GM23338 (cell line): ENCODE measurements around the gene KCNA2. TPM values are rescaled to one million over a fixed set of nuclear protein-coding genes. Genes with fewer than 3 reads are reported as not detected.

Experiments
- ATAC-seq: fragments of 200-7000 bp; cut with Tn5 transposase; 3 replicates; pipeline ENCODE4 v1.9.1; 2020
- DNase-seq: peaks from one replicate; pipeline ENCODE4 v3.0.0-alpha.2; 2015; ENCODE audit warnings: low spot score
- H2AFZ ChIP-seq: fragments of 200-600 bp; sonication (generic); 2 replicates; pipeline ENCODE4 v1.8.0; 2016; ENCODE audit warnings: antibody characterized with exemption, mild to moderate bottlenecking, moderate library complexity
- H3F3A ChIP-seq: fragments of 200-600 bp; sonication (generic); replicated peaks from 2 replicates; pipeline ENCODE4 v1.8.0; 2017; ENCODE audit warnings: antibody characterized with exemption, mixed run types, low read depth
- H3K27ac ChIP-seq: fragments of 200-600 bp; sonication (generic); 2 replicates; pipeline ENCODE4 v1.6.1; 2016; ENCODE audit warnings: low read depth
- H3K27me3 ChIP-seq: fragments of 200-600 bp; sonication (generic); 2 replicates; pipeline ENCODE4 v1.8.0; 2016; ENCODE audit warnings: mild to moderate bottlenecking, mixed run types, moderate library complexity; ENCODE audit not compliant: insufficient read depth
- H3K36me3 ChIP-seq: fragments of 200-600 bp; sonication (generic); 2 replicates; pipeline ENCODE4 v1.8.0; 2016; ENCODE audit warnings: mild to moderate bottlenecking; ENCODE audit not compliant: insufficient read depth
- H3K4me1 ChIP-seq: fragments of 200-600 bp; sonication (generic); 2 replicates; pipeline ENCODE4 v1.8.0; 2016; ENCODE audit warnings: mild to moderate bottlenecking, moderate library complexity; ENCODE audit not compliant: insufficient read depth
- H3K4me2 ChIP-seq: fragments of 200-600 bp; sonication (generic); 2 replicates; pipeline ENCODE4 v1.7.1; 2017; ENCODE audit warnings: mixed run types
- H3K4me3 ChIP-seq: fragments of 200-600 bp; sonication (generic); 2 replicates; pipeline ENCODE4 v1.6.1; 2016; ENCODE audit warnings: mixed run types
- H3K79me2 ChIP-seq: fragments of 200-600 bp; sonication (generic); replicated peaks from 2 replicates; pipeline ENCODE4 v1.8.0; 2017; ENCODE audit warnings: mild to moderate bottlenecking; ENCODE audit not compliant: insufficient read depth
- H3K9me2 ChIP-seq: fragments of 200-600 bp; sonication (generic); 2 replicates; pipeline ENCODE4 v1.8.0; 2017; ENCODE audit not compliant: insufficient read depth
- H4K20me1 ChIP-seq: fragments of 200-600 bp; sonication (generic); replicated peaks from 2 replicates; pipeline ENCODE4 v1.8.0; 2017; ENCODE audit warnings: mild to moderate bottlenecking; ENCODE audit not compliant: insufficient read depth
- H3K27ac Mint-ChIP-seq: 2 replicates; pipeline ENCODE4 v1.8.0; 2020; ENCODE audit warnings: inconsistent platforms, mild to moderate bottlenecking, moderate library complexity, mixed read lengths
- H3K27me3 Mint-ChIP-seq: 3 replicates; pipeline ENCODE4 v1.8.0; 2022; ENCODE audit warnings: low read depth, mild to moderate bottlenecking, moderate library complexity, mixed read lengths, inconsistent platforms; ENCODE audit not compliant: insufficient read depth, poor library complexity
- H3K36me3 Mint-ChIP-seq: 3 replicates; pipeline ENCODE4 v1.8.0; 2021; ENCODE audit warnings: low read depth, mild to moderate bottlenecking, inconsistent platforms, moderate library complexity, mixed read lengths
- H3K4me1 Mint-ChIP-seq: 3 replicates; pipeline ENCODE4 v1.8.0; 2020; ENCODE audit warnings: mild to moderate bottlenecking, inconsistent platforms, mixed read lengths
- H3K4me3 Mint-ChIP-seq: 3 replicates; pipeline ENCODE4 v1.8.0; 2021; ENCODE audit warnings: moderate library complexity, mild to moderate bottlenecking, inconsistent platforms, mixed read lengths
- H3K9me3 Mint-ChIP-seq: 3 replicates; pipeline ENCODE4 v1.8.0; 2020; ENCODE audit warnings: moderate library complexity, mild to moderate bottlenecking, inconsistent platforms, mixed read lengths
- CREB1 ChIP-seq: fragments of 250-450 bp; sonication (Bioruptor Pico); IDR thresholded peaks from 2 replicates; pipeline ENCODE4 v1.5.0; 2020; ENCODE audit warnings: low read depth, mild to moderate bottlenecking, moderate library complexity
- EZH2 ChIP-seq: fragments of 200-600 bp; sonication (generic); IDR thresholded peaks from one replicate; pipeline ENCODE4 v1.8.0; 2017; ENCODE audit warnings: antibody characterized with exemption, mild to moderate bottlenecking, low read depth; ENCODE audit not compliant: unreplicated experiment
- EZH2phosphoT487 ChIP-seq: fragments of 200-600 bp; sonication (generic); IDR thresholded peaks from one replicate; pipeline ENCODE4 v1.8.1; 2018; ENCODE audit warnings: antibody characterized with exemption; ENCODE audit not compliant: unreplicated experiment
- JUNB ChIP-seq: IDR thresholded peaks from one replicate; pipeline ENCODE4 v1.6.1; 2016; ENCODE audit warnings: antibody characterized with exemption; ENCODE audit not compliant: unreplicated experiment
- STAT1 ChIP-seq: IDR thresholded peaks from one replicate; pipeline ENCODE4 v1.6.1; 2016; ENCODE audit warnings: antibody characterized with exemption; ENCODE audit not compliant: unreplicated experiment
- ZNF114 ChIP-seq: fragments of 250-450 bp; sonication (Bioruptor Pico); IDR thresholded peaks from 2 replicates; pipeline ENCODE4 v1.5.0; 2020; ENCODE audit warnings: mild to moderate bottlenecking, moderate library complexity
- ZNF331 ChIP-seq: fragments of 250-450 bp; sonication (Bioruptor Pico); IDR thresholded peaks from 2 replicates; pipeline ENCODE4 v1.5.0; 2020; ENCODE audit warnings: low read depth, mild to moderate bottlenecking, moderate library complexity
- polyA plus RNA-seq: library from polyadenylated mRNA; unstranded; fragments of >200 nt; fragmentation: Nextera tagmentation; extraction: Ambion mirVana; gene quantifications from 2 replicates; pipeline ENCODE4 v1.2.1, GENCODE V29; 2016
- total RNA-seq: library from RNA; depleted of rRNA; stranded (reverse); fragments of >200 nt; shearing (Covaris generic); gene quantifications from 2 replicates; pipeline ENCODE4 v1.2.3, GENCODE V29; 2014
- TF ChIP-seq, protein P1 (sequence below): fragments of 250-450 bp; sonication (Bioruptor Pico); IDR thresholded peaks from 2 replicates; pipeline ENCODE4 v1.5.0; 2020; ENCODE audit warnings: mild to moderate bottlenecking, moderate library complexity
- TF ChIP-seq, protein P2 (sequence below), 2 experiments: fragments of 200-600 bp in 1 of 2; sonication (generic) in 1 of 2; conservative IDR thresholded peaks; 2 replicates each; pipeline versions ENCODE4 v1.5.1 to v1.6.1; 2016 to 2017; ENCODE audit warnings: antibody characterized with exemption in 2 of 2, low read depth in 2 of 2, mild to moderate bottlenecking in 2 of 2, moderate library complexity in 1 of 2
- TF ChIP-seq, protein P3 (sequence below): IDR thresholded peaks from one replicate; pipeline ENCODE4 v1.6.1; 2018; ENCODE audit warnings: antibody characterized with exemption; ENCODE audit not compliant: unreplicated experiment
- TF ChIP-seq, protein P4 (sequence below): IDR thresholded peaks from 2 replicates; pipeline ENCODE4 v1.6.1; 2016; ENCODE audit warnings: antibody characterized with exemption

Gene KCNA2
- total and polyA plus RNA-seq, 2 experiments from 2014 or later, result 0.11 to 1.5 TPM

DNA sequence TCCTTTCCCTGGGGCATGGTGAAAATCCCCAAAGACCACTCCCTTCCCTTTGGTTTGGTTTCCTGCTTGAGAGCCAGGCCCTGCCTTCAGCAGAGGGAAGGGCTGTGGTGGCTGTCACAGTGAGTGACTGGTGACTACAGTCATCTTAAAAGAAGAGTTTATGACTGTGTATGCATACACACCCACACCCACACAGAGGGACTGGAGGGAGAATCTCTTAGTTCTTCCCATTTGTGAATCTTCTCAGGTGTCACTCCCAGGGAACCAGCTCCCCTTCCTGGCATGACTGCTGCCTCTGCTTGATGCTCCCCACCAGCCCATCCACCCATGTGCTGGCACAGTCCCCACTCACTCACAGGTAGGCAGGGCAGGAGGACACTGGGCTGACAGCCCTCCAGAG is 3.9 kb upstream of the KCNA2 start:
- Histone ChIP-seq H3K36me3 (no peaks in the 10 kb centered on the region), H4K20me1 (0 out of 2 replicates have a peak, but pooled peaks cover 3% of the 10 kb centered on the region), H3K4me3 (no peak overlapping the region), H2AFZ (no peak overlapping the region), H3K27me3 (peaks cover 78% of the 10 kb centered on the region), H3K4me2 (no peak overlapping the region), H3F3A (no peaks in the 10 kb centered on the region), H3K27ac (no peak overlapping the region), H3K4me1 (peaks cover 11% of the 10 kb centered on the region), H3K9me2 (no peaks in the 10 kb centered on the region), H3K79me2 (no peaks in the 10 kb centered on the region)
- Mint-ChIP-seq H3K4me1 (peaks cover 13% of the 10 kb centered on the region), H3K27me3 (peaks cover 62% of the 10 kb centered on the region), H3K9me3 (no peaks in the 10 kb centered on the region), H3K36me3 (no peaks in the 10 kb centered on the region), H3K27ac (no peak overlapping the region), H3K4me3 (no peak overlapping the region)
- DNase-seq, result no peak
- no peak for ATAC-seq
- TF ChIP-seq JUNB, result no peak
- TF ChIP-seq STAT1, result no peak
- no peak for TF ChIP-seq EZH2phosphoT487
- TF ChIP-seq, protein P1, sequence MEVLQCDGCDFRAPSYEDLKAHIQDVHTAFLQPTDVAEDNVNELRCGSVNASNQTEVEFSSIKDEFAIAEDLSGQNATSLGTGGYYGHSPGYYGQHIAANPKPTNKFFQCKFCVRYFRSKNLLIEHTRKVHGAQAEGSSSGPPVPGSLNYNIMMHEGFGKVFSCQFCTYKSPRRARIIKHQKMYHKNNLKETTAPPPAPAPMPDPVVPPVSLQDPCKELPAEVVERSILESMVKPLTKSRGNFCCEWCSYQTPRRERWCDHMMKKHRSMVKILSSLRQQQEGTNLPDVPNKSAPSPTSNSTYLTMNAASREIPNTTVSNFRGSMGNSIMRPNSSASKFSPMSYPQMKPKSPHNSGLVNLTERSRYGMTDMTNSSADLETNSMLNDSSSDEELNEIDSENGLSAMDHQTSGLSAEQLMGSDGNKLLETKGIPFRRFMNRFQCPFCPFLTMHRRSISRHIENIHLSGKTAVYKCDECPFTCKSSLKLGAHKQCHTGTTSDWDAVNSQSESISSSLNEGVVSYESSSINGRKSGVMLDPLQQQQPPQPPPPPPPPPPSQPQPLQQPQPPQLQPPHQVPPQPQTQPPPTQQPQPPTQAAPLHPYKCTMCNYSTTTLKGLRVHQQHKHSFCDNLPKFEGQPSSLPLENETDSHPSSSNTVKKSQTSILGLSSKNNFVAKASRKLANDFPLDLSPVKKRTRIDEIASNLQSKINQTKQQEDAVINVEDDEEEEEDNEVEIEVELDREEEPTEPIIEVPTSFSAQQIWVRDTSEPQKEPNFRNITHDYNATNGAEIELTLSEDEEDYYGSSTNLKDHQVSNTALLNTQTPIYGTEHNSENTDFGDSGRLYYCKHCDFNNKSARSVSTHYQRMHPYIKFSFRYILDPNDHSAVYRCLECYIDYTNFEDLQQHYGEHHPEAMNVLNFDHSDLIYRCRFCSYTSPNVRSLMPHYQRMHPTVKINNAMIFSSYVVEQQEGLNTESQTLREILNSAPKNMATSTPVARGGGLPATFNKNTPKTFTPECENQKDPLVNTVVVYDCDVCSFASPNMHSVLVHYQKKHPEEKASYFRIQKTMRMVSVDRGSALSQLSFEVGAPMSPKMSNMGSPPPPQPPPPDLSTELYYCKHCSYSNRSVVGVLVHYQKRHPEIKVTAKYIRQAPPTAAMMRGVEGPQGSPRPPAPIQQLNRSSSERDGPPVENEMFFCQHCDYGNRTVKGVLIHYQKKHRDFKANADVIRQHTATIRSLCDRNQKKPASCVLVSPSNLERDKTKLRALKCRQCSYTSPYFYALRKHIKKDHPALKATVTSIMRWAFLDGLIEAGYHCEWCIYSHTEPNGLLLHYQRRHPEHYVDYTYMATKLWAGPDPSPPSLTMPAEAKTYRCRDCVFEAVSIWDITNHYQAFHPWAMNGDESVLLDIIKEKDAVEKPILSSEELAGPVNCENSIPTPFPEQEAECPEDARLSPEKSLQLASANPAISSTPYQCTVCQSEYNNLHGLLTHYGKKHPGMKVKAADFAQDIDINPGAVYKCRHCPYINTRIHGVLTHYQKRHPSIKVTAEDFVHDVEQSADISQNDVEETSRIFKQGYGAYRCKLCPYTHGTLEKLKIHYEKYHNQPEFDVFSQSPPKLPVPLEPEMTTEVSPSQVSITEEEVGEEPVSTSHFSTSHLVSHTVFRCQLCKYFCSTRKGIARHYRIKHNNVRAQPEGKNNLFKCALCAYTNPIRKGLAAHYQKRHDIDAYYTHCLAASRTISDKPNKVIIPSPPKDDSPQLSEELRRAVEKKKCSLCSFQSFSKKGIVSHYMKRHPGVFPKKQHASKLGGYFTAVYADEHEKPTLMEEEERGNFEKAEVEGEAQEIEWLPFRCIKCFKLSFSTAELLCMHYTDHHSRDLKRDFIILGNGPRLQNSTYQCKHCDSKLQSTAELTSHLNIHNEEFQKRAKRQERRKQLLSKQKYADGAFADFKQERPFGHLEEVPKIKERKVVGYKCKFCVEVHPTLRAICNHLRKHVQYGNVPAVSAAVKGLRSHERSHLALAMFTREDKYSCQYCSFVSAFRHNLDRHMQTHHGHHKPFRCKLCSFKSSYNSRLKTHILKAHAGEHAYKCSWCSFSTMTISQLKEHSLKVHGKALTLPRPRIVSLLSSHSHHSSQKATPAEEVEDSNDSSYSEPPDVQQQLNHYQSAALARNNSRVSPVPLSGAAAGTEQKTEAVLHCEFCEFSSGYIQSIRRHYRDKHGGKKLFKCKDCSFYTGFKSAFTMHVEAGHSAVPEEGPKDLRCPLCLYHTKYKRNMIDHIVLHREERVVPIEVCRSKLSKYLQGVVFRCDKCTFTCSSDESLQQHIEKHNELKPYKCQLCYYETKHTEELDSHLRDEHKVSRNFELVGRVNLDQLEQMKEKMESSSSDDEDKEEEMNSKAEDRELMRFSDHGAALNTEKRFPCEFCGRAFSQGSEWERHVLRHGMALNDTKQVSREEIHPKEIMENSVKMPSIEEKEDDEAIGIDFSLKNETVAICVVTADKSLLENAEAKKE (CRISPR knock-in tag), result no peak
- TF ChIP-seq ZNF331, result no peak
- TF ChIP-seq, protein P2, sequence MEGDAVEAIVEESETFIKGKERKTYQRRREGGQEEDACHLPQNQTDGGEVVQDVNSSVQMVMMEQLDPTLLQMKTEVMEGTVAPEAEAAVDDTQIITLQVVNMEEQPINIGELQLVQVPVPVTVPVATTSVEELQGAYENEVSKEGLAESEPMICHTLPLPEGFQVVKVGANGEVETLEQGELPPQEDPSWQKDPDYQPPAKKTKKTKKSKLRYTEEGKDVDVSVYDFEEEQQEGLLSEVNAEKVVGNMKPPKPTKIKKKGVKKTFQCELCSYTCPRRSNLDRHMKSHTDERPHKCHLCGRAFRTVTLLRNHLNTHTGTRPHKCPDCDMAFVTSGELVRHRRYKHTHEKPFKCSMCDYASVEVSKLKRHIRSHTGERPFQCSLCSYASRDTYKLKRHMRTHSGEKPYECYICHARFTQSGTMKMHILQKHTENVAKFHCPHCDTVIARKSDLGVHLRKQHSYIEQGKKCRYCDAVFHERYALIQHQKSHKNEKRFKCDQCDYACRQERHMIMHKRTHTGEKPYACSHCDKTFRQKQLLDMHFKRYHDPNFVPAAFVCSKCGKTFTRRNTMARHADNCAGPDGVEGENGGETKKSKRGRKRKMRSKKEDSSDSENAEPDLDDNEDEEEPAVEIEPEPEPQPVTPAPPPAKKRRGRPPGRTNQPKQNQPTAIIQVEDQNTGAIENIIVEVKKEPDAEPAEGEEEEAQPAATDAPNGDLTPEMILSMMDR (conservative IDR thresholded peaks at IDR 0.05; ENCODE audit: low read depth in 2 of 2), result no peak
- no peak for TF ChIP-seq CREB1 (CRISPR knock-in tag)
- no peak for TF ChIP-seq EZH2
- TF ChIP-seq ZNF114 (CRISPR knock-in tag), result no peak
- TF ChIP-seq, protein P3, sequence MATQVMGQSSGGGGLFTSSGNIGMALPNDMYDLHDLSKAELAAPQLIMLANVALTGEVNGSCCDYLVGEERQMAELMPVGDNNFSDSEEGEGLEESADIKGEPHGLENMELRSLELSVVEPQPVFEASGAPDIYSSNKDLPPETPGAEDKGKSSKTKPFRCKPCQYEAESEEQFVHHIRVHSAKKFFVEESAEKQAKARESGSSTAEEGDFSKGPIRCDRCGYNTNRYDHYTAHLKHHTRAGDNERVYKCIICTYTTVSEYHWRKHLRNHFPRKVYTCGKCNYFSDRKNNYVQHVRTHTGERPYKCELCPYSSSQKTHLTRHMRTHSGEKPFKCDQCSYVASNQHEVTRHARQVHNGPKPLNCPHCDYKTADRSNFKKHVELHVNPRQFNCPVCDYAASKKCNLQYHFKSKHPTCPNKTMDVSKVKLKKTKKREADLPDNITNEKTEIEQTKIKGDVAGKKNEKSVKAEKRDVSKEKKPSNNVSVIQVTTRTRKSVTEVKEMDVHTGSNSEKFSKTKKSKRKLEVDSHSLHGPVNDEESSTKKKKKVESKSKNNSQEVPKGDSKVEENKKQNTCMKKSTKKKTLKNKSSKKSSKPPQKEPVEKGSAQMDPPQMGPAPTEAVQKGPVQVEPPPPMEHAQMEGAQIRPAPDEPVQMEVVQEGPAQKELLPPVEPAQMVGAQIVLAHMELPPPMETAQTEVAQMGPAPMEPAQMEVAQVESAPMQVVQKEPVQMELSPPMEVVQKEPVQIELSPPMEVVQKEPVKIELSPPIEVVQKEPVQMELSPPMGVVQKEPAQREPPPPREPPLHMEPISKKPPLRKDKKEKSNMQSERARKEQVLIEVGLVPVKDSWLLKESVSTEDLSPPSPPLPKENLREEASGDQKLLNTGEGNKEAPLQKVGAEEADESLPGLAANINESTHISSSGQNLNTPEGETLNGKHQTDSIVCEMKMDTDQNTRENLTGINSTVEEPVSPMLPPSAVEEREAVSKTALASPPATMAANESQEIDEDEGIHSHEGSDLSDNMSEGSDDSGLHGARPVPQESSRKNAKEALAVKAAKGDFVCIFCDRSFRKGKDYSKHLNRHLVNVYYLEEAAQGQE, result no peak
- TF ChIP-seq, protein P4, sequence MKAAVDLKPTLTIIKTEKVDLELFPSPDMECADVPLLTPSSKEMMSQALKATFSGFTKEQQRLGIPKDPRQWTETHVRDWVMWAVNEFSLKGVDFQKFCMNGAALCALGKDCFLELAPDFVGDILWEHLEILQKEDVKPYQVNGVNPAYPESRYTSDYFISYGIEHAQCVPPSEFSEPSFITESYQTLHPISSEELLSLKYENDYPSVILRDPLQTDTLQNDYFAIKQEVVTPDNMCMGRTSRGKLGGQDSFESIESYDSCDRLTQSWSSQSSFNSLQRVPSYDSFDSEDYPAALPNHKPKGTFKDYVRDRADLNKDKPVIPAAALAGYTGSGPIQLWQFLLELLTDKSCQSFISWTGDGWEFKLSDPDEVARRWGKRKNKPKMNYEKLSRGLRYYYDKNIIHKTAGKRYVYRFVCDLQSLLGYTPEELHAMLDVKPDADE, result no peak
